Raji (cell line): ENCODE measurements around the gene YARS2.

Experiments used
- POLR2A ChIP-seq: IDR thresholded peaks from 2 replicates; pipeline ENCODE4 v1.6.1; 2011; ENCODE audit warnings: low read depth, low read length, control low read depth; ENCODE audit not compliant: insufficient read depth

Gene YARS2

DNA sequence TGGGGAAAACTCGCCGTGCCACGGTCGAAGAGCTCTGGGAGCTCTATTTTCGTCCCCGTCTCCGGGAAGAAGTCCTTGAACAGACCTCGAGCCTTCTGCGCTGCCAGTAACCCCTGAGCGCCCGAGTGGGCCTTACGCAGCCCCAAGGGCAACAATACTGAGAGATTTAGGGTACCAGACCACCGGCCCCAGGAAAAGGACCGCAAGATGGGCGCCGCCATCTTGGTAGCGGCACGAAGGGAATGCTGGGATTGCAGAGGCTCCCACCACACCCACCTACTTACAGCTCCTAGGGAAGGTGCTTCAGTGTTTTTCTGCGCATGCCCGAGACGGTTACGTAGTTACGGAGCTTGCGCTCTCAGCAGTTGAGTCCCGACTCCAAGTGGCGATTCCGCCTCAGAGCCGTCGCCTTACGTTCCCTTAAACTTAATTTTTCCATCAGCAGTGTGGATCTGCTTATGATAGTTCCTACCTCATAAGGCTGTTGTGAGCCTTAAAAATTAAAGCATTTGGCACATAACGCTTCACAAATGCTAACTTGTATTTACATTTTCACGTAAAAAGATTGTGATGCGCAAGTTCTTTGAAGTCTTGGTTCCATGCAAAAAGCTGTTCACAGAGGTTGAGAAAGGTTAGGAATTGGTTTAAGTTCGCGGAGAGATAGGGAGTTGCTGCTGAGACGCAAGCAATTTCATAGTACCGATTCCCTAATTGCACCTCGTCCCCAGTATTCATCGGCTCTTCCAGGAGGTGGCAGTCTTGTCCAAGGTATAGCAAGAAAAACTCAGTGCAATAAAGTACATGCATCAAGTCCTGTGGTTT lies at the start of gene YARS2:
Gene YARS2 (minus strand): TSS at position 244 of the 822 bp plus-strand sequence. CDS start 23 bp downstream, at position 221.
- peak; percentile 92 for TF ChIP-seq POLR2A

DNA sequence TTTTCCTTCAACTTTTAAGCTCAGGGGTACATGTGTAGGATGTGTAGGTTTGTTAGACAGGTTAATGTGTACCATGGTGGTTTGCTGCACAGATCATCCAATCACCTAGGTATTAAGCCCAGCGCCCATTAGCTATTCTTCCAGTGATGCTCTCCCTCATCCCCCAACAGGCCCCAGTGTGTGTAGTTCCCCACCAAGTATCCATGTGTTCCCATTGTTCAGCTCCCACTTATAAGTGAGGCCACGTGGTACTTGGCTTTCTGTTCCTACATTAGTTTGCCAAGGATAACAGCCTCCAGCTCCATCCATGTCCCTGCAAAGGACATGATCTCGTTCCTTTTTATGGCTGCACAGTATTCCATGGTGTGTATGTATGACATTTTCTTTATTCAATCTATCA lies 48.6 kb upstream of the YARS2 start:
- TF ChIP-seq POLR2A, result no peak

DNA sequence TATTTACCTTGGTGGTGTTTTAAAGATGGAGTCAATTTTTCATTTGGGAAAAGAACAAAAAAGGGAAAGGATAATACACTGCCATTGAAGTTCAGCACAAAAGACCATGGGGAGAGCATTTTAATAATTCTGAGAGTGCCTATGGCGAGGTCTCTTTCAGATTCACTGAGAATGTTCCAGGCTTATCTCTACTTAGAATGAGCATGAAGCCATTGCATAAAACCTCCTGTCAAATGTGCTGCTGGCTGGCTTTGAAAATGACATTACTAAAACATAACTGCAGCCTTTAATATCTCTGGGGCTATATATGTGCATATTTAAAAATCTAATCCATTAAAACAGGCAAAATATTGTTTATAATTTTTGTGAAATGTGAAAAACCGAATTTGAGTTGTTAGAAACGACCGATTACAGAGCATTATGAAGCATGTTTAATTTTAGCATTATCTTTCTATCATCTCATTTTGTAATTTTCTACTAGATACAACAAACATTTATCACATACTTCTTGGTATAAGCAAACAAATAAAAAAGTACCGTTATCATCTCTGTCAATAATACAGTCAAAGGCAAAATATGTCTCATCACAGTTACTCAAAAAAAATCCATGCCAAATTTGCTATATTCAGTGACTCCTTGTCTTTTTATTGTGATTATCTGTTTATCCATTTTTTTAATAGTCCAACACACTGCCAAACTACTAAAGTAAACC lies 45.7 kb upstream of the YARS2 start:
- no peak for TF ChIP-seq POLR2A

DNA sequence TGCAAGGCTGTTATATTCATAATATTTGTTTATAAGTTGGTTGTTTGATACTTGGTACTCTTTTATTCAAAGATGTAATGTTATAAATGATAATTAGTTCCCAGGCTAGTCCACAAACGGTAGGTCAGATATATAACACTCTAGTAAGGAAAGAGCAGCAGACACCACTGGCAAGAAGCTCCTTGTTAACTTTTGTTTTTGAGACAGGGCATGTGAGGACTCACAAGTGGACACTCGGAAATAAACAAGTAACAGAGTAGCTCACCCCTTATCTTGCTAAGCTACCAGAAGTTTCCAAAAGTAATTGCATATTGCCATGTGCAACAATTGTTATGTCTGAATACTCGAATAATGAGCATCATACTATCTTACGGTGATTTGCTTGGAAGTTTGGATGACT lies 38.6 kb upstream of the YARS2 start:
- TF ChIP-seq POLR2A, result no peak

DNA sequence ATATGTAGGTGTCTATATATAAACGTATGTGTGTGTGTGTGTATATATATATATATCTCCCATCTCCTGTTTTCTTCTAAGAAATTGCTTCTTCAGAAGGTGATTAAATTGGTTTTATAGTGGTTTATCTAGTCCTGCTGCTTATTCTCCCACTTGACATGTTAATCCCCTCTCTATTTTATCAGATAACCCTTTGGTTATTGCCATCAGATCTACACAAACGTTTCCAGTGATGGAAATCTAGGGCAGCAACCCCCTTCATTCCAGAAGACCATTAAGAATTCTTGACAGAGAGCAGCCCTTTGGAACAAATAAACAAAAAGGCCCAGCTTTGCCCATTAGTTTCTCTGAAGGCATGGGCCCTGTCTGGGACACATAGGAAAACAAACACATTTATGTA lies 34.2 kb upstream of the YARS2 start:
- TF ChIP-seq POLR2A, result no peak

DNA sequence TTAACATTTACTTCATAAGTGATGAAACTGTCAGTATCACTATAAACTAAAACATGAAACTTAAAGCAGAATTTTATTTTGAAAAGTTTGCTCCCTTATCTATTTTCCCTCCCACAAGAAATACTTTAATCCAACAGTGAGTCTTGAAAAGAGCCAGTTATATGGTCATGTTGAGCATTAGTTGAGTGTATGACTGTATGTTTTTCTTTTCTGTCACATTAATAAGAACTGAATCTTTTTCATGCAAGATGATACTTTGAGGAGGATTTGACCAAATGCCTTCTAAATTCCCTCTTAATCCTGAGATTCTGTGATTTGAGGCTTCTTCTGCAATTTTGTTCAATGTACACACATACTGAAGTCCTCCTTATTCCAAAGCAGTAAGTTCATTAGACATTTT lies 33.7 kb upstream of the YARS2 start:
- TF ChIP-seq POLR2A, result no peak

DNA sequence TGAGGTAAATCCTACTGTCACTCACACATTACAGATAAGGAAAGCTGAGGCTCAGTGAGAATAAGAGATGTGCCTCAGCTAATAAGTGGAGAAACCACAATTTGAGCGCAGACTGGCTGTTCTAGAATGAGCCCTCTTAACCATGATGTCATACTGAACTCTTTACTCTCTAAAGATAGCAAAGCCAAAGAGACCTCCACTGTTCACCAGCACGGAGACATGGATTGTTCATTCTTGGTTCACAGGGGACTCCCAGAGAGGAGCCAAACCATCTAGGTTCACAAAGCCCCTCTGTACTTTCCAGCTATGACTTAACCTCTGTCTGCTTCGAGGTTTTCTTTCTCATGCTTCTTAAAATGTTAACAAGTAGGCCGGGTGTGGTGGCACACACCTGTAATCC lies 32.7 kb upstream of the YARS2 start:
- no peak for TF ChIP-seq POLR2A

DNA sequence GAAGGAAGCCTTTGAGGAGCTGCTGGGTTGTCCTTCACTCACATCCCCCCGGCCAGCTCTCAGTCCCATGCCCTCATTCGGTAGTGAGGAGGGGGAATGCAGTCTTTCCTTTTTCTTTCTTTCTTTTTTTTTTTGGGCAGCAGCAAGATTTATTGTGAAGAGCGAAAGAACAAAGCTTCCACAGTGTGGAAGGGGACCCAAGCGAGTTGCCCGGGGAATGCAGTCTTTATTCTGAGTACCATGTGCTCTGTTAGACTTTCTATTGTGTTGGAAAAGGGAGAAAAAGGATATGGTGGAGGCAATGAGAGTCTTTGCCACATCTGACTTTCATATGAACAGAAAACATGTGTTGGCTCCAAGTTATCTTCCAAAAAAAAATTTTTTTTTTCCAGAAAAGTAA lies 29.9 kb upstream of the YARS2 start:
- no peak for TF ChIP-seq POLR2A

DNA sequence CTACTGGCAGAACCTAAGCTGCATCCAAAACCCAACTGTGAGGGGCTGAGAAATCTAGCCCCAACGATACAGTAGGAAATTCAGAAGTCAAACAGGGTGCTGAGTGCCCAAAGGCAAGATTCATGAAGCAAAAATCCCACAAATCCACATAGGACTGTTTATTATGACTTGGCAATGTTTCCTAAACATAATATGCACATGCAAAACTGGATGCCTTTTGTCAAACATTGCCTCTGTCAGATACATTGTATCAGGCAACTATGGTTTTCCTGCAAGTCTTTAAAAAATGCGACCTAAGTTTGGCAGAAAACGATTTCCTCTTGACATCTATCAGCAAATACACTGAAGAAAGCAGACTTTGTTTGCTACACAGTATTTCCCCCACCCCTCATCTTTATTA lies 27.3 kb upstream of the YARS2 start:
- TF ChIP-seq POLR2A, result no peak

DNA sequence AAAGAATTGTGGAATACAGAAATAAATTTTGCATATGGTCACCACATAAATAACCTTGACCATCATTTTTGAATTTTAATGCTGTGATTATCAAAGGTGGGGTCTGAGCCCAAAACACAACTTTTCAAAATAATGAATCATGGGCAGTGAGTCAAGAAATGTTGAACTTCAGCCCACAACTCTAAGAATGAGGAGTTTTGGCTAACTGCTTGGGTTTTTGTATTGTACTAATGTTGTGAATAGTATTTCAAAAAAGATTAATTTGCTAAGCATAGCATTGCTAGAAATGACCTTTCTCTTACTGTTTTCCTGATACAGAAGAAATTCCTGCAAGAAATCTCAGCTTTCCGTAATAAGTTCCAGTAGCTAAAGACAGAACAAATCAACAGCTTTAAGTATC lies 24.4 kb upstream of the YARS2 start:
- TF ChIP-seq POLR2A, result no peak

DNA sequence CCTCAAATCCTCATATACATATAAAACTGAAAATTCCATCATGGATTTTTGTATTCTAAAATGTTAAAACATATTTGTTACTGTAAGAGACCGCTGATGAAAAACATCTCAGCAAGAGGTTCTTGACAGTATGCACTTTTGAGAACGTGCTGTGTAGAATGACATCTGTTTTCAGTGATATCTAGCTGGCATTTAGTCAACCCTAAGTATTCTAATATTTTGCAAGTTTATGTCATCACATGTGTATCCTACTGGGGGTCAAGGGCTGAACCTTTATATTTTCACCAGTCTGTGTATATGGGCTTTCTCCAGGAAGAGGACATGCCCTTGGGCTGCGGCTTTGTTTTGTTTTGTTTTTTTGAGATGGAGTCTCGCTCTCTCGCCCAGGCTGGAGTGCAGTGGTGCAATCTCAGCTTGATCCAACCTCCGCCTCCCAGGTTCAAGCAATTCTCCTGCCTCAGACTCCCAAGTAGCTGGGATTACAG lies 22.0 kb upstream of the YARS2 start:
- no peak for TF ChIP-seq POLR2A

DNA sequence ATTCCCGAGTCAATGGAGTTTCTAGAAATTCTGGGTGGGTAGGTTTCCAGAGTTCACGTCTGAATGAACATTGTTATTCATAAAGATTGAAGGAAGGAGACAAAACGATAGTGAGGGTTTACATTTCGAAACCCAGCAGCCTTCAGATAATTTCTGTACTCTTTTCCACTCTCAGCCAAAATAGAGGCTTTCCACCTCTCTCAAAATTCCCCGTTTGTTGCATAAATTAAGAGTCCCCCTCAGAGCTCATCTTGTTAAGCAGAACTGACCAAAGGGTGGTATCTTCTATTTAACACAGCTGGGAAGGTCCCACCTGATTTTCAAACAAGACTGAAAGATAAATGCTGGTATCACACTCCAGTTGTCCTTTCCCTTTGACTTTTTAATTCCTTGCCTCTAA lies 21.5 kb upstream of the YARS2 start:
- TF ChIP-seq POLR2A, result no peak

DNA sequence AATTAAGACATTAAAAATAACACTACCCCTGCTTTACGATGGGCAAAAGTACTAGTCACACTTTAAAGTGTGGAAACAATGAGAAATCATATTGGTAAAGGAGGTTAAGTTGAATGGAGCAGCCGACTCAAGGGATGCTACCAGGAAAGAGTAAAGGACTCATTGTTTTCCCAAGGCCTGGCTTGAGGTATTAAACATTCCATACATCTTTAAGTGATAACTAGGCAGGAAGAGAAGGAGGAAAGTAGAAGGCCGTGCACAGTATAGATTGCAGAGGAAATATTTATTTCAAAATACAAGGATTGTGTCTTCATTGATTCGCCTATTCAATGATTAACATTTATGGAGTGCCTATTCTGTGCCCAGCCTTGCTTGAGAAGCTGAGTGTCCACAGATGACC lies 20.6 kb upstream of the YARS2 start:
- no peak for TF ChIP-seq POLR2A

DNA sequence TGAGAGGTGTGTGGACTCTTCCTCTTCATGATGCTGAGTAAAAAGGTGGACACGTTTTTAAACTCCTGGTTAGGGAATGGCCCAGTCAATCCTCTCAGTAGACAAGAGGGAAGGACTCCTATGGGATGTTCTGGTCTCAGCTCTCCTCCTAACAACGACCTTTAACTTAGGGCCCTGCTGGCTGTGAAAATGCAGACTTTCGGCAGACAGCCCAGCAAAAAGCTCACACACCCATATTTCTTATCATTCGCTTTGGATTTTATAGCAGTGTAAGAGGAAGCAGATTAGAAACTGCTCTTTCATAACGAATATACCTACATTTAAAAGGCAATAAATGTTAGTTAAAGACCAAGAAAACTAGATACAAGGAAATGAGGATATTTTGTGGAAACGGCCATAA lies 18.0 kb upstream of the YARS2 start:
- TF ChIP-seq POLR2A, result no peak

DNA sequence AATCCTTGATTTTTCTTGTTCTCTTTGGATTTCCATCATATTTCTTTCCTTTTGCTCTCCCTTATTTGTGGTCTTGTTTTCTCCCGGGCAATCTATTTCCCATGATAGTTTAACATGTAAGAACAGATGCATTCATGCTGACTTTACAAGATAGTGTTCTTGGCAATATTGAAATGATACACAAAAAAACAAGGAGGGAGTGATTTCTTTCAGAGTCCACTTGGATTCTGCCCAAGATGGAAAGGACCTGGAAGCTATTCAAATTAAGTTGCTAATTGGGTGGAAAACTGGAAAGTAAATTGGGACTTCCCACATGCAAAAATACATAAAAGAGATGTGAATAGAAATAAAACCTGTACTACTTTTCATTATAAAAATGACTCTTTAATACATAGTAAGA lies 14.4 kb upstream of the YARS2 start:
- no peak for TF ChIP-seq POLR2A

DNA sequence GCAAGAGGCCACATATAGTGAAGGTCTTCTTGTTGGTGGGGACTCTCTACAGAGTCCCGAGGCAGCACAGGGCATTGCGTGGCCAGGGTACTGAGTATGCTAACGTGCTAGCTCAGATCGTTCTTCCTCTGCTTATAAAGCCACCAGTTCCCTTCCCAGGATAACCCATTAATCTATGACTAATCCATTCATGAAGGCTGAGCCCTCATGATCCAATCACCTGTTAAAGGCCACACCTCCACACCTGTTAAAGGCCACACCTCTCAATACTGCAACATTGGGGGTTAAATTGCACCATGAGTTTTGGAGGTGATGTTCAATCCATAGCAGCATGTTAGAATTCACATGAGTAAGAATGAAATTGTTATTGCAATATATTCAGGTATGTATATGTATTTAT lies 12.8 kb upstream of the YARS2 start:
- no peak for TF ChIP-seq POLR2A

DNA sequence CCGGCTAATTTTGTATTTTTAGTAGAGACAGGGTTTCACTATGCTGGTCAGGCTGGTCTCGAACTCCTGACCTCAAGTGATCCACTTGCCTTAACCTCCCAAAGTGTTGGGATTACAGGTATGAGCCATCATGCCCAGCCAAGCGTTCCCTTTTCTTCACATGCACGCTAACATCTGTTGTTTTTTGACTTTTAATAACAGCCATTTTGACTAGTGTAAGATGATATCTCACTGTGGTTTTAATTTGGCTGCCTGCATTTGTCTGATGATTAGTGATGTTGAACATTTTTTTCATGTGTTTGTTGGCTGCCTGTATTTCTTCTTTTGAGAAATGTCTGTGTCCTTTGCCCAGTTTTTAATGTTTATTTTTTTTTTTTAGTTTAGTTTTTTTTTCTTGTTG lies 10.2 kb upstream of the YARS2 start:
- no peak for TF ChIP-seq POLR2A

DNA sequence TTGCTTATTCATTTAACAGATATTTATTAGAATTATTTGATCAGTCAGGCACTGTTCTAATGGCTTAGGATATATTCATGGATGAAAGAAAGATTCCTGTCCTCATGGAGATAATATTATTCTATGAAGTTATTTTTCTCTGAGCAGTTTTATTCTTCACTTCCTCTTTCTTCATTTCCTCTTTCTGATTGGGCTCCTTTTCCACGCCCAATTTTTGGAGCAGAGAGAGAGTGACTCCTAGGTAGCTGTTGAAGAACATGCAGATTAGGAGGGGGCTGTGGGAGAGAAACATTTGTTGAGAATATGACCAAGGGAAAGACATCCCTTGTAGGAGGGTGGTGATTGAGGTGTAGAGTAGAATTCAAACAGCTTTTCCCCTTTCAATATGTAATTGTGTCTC lies 6.0 kb upstream of the YARS2 start:
- TF ChIP-seq POLR2A, result no peak
